K562 treated with DMSO at 1 percent for 12 hours (cell line): ENCODE measurements around the gene AADAC. TPM values are rescaled to one million over a fixed set of nuclear protein-coding genes. Genes with fewer than 3 reads are reported as not detected.

ENCODE experiments used
- total RNA-seq: library from RNA; unstranded; fragments of 300-600 nt; gene quantifications from 2 replicates; pipeline ENCODE4 v1.2.3, GENCODE V29; 2022; ENCODE audit not compliant: insufficient read depth

Gene AADAC, protein sequence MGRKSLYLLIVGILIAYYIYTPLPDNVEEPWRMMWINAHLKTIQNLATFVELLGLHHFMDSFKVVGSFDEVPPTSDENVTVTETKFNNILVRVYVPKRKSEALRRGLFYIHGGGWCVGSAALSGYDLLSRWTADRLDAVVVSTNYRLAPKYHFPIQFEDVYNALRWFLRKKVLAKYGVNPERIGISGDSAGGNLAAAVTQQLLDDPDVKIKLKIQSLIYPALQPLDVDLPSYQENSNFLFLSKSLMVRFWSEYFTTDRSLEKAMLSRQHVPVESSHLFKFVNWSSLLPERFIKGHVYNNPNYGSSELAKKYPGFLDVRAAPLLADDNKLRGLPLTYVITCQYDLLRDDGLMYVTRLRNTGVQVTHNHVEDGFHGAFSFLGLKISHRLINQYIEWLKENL
- total RNA-seq = not detected in 2 replicates

DNA sequence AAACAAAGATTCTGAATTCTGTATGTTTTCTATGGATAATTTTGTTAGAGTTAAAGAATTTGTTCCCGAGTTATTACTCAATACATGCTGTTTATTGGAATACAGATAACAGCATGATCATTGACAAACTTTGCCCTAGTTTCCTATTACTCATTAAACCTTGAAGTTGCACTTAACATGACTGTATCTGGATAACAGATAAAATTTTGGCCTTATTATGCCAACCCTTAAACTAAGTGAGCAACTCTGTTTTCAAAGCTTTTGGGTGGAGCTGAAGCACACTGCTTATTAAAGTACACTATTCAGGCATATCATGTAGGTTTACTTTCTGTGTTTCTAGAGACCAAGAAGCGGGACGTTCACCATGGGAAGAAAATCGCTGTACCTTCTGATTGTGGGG is at the start of gene AADAC:
Gene AADAC, plus strand, starts transcription at position 318 of the 400 bp plus-strand sequence. Its CDS starts 47 bp downstream, at position 365.

DNA sequence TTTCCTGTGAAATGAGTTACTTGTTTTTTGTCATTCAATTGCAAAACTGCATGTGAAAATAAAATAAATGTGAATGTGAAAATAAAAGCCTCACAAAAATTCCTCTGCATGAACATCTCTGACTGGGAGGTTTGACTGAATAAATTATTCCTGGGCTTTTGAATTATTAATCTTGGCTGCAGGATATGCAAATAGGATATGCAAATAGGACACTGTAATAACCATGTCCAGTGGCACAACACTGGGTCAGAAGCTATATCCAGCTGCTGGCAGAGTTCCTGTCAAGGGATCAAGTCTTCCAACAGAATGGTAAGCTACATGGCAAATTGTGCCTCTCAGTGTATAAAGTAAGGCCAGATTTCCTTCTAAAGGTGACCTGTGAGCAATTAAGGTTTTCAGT is 59.5 kb downstream of the AADAC start, which contains the start of gene SUCNR1:
Gene SUCNR1, plus strand, starts transcription at position 246 of the 400 bp plus-strand sequence. CDS start 6,250 bp downstream, outside the sequence.

Other genes with a start within 250 kb of the AADAC start
- not detected in 2 replicates for gene AADACL2, start 80.2 kb upstream of the AADAC start, total RNA-seq
- gene SUCNR1, start 59.5 kb downstream of the AADAC start, total RNA-seq = 0.42 and 1.2 TPM in 2 replicates